Measurements from ENCODE around the gene KIF3B. TPM values are rescaled to one million over a fixed set of nuclear protein-coding genes. Genes with fewer than 3 reads are reported as not detected.

Gene KIF3B
- total and polyA plus RNA-seq, 2 of the 13 experiments (the other 11 are each of a cell fraction or from before 2014, with no cell fraction given) = 23.6 to 28.8 TPM

DNA sequence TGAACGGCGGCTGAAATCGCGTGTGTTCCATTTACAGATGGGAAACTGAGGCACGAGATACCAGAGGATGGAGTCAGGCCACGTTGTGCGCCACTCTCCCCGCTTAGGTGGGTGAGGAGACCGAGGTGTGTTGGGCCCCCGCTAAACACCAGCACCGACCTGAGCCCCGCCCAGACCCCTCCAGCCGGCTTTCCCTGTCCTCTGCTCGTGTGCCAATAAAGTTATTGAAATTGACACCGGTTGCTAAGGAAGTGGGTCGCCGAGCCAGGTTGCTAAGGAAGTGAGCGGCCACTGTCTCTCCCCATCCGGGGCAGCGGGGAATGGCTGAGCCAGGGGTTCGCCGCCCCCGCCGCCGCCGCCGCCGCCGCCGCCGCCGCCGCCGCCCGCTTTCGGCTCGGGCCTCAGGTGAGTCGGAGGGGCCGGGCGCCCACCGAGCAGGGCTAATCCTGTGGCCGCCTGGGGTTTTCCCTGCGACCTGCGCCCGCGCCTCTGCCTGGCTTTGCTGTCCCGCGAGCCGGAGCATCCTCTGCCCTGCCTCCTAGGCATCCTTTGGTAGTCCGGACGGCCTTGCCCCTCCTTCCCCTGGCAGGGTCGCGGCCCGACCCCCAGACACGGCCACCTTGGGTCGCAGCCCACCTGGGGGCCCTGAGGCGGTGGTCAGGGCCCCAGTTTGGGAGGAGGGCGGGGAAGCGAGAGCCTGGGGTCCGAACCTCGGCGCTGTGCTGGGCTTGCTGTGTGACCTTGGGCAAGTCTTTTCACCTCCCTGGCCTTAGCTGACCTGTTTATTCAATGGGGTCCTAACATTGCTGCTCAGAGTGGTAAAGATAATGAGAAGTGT is at the start of gene KIF3B (continued):
- TF ChIP-seq MAFG (CRISPR knock-in tag; IDR thresholded peaks at IDR 0.05) (no peak), REL (CRISPR knock-in tag; conservative IDR thresholded peaks at IDR 0.05) (no peak), ZNF414 (CRISPR knock-in tag; IDR thresholded peaks at IDR 0.05) (peak; percentile 63; the same call in 1 of the 2 replicates), RAD51 (IDR thresholded peaks at IDR 0.05; ENCODE audit: borderline replicate concordance) (no peak), HOXA7 (CRISPR knock-in tag; IDR thresholded peaks at IDR 0.05) (no peak), KLF13 (CRISPR knock-in tag; IDR thresholded peaks at IDR 0.05) (0 out of 2 replicates have a peak, but pooled peaks have one; percentile 61), STAG1 (CRISPR knock-in tag; IDR thresholded peaks at IDR 0.05) (peak; percentile 21; the same call in 1 of the 2 replicates), ZNF550 (CRISPR knock-in tag; IDR thresholded peaks at IDR 0.05; ENCODE audit: borderline replicate concordance) (no peak; the same call in 1 of the 2 replicates), ZNF33A (CRISPR knock-in tag; IDR thresholded peaks at IDR 0.05; ENCODE audit: borderline replicate concordance) (no peak), ZNF792 (CRISPR knock-in tag; IDR thresholded peaks at IDR 0.05) (peak; percentile 87; the same call in 1 of the 2 replicates), SUZ12 (IDR thresholded peaks at IDR 0.05; ENCODE audit: low read depth, low read length) (no peak), FOXJ3 (CRISPR knock-in tag; IDR thresholded peaks at IDR 0.05; ENCODE audit: borderline replicate concordance) (no peak), ZNF256 (CRISPR knock-in tag; conservative IDR thresholded peaks at IDR 0.05) (no peak), SP2 (CRISPR knock-in tag; IDR thresholded peaks at IDR 0.05) (peak; percentile 76), KAT8 (CRISPR knock-in tag; IDR thresholded peaks at IDR 0.05) (peak; percentile 97), GABPB1 (CRISPR knock-in tag; IDR thresholded peaks at IDR 0.05) (peak; percentile 94), ZNF614 (CRISPR knock-in tag; IDR thresholded peaks at IDR 0.05; ENCODE audit: borderline replicate concordance) (peak; percentile 53; the same call in 1 of the 2 replicates), AHR (CRISPR knock-in tag; IDR thresholded peaks at IDR 0.05) (no peak), NR2F2 (IDR thresholded peaks at IDR 0.05; ENCODE audit: borderline replicate concordance, low read depth) (peak; percentile 39; the same call in 1 of the 2 replicates), MTF2 (CRISPR knock-in tag; IDR thresholded peaks at IDR 0.05; ENCODE audit: borderline replicate concordance) (no peak), MBD4 (IDR thresholded peaks at IDR 0.05; ENCODE audit: borderline replicate concordance, low read length) (no peak), ZNF577 (CRISPR knock-in tag; IDR thresholded peaks at IDR 0.05; ENCODE audit: borderline replicate concordance, low read depth) (no peak)
- TF ChIP-seq, protein P1, sequence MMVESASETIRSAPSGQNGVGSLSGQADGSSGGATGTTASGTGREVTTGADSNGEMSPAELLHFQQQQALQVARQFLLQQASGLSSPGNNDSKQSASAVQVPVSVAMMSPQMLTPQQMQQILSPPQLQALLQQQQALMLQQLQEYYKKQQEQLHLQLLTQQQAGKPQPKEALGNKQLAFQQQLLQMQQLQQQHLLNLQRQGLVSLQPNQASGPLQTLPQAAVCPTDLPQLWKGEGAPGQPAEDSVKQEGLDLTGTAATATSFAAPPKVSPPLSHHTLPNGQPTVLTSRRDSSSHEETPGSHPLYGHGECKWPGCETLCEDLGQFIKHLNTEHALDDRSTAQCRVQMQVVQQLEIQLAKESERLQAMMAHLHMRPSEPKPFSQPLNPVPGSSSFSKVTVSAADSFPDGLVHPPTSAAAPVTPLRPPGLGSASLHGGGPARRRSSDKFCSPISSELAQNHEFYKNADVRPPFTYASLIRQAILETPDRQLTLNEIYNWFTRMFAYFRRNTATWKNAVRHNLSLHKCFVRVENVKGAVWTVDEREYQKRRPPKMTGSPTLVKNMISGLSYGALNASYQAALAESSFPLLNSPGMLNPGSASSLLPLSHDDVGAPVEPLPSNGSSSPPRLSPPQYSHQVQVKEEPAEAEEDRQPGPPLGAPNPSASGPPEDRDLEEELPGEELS (CRISPR knock-in tag; IDR thresholded peaks at IDR 0.05) = peak; percentile 74
